Bronchial epithelial cell (primary cell): ENCODE data around the gene PNLIP. TPM values are rescaled to one million over a fixed set of nuclear protein-coding genes. Genes with fewer than 3 reads are reported as not detected.
A peak's percentile ranks its signal among the peaks of the same experiment; 100 is the strongest.

ENCODE experiments used
- DNase-seq: peaks from one replicate; pipeline ENCODE4 v3.0.0-alpha.2; 2010; ENCODE audit warnings: low read depth
- FAIRE-seq: peaks from 2 replicates; lab custom pipeline; 2011; peaks lifted over from hg19 to GRCh38; lab: Jason Lieb, UNC
- H3K27me3 ChIP-seq: 2 replicates; pipeline ENCODE4 v1.5.1; 2011; ENCODE audit warnings: low read length; ENCODE audit not compliant: control insufficient read depth, insufficient read depth
- H3K36me3 ChIP-seq: 2 replicates; pipeline ENCODE4 v1.5.1; 2011; ENCODE audit warnings: low read length; ENCODE audit not compliant: control insufficient read depth, insufficient read depth
- H3K4me3 ChIP-seq: 2 replicates; pipeline ENCODE4 v1.5.1; 2011; ENCODE audit warnings: mild to moderate bottlenecking, low read depth, low read length, control low read depth
- total RNA-seq: library from RNA; depleted of rRNA; stranded (reverse); fragments of >200 nt; gene quantifications from 2 replicates; pipeline ENCODE4 v1.2.1, GENCODE V29; 2014
- TF ChIP-seq, protein P1 (sequence below): IDR thresholded peaks from 2 replicates; pipeline ENCODE4 v1.5.1; 2011; ENCODE audit warnings: mild to moderate bottlenecking, moderate library complexity, low read length, control low read depth, inconsistent platforms; ENCODE audit not compliant: insufficient read depth, severe bottlenecking

The PNLIP gene
- under 0.01 TPM in 2 replicates for total RNA-seq

- DNase-seq: no peak
- no peak for FAIRE-seq
- TF ChIP-seq, protein P1, sequence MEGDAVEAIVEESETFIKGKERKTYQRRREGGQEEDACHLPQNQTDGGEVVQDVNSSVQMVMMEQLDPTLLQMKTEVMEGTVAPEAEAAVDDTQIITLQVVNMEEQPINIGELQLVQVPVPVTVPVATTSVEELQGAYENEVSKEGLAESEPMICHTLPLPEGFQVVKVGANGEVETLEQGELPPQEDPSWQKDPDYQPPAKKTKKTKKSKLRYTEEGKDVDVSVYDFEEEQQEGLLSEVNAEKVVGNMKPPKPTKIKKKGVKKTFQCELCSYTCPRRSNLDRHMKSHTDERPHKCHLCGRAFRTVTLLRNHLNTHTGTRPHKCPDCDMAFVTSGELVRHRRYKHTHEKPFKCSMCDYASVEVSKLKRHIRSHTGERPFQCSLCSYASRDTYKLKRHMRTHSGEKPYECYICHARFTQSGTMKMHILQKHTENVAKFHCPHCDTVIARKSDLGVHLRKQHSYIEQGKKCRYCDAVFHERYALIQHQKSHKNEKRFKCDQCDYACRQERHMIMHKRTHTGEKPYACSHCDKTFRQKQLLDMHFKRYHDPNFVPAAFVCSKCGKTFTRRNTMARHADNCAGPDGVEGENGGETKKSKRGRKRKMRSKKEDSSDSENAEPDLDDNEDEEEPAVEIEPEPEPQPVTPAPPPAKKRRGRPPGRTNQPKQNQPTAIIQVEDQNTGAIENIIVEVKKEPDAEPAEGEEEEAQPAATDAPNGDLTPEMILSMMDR: no peak
- no peaks in the 10 kb centered on the region for H3K27me3 ChIP-seq
- no peak within 1 kb of the TSS for H3K4me3 ChIP-seq
- no peaks in the 10 kb centered on the region for H3K36me3 ChIP-seq
These were observed at the start of gene PNLIP for GRCh38 chr10:116545756-116546155. Gene PNLIP, plus strand, starts transcription at chr10:116545931. Its CDS starts 162 bp downstream, at chr10:116546093.

- H3K4me3 ChIP-seq: no peak overlapping the region
- H3K36me3 ChIP-seq: no peaks in the 10 kb centered on the region
- FAIRE-seq: no peak
- no peak for DNase-seq
- TF ChIP-seq, protein P1: no peak
- no peaks in the 10 kb centered on the region for H3K27me3 ChIP-seq
These were observed 40.9 kb upstream of the PNLIP start for GRCh38 chr10:116504786-116505185.

GRCh38 chr10:116510565-116510964 is 35.2 kb upstream of the PNLIP start:
- H3K4me3 ChIP-seq: no peak overlapping the region
- TF ChIP-seq, protein P1: no peak
- FAIRE-seq: no peak
- H3K27me3 ChIP-seq: no peaks in the 10 kb centered on the region
- DNase-seq: no peak
- H3K36me3 ChIP-seq: no peaks in the 10 kb centered on the region

- TF ChIP-seq, protein P1: no peak
- FAIRE-seq (no peak), DNase-seq (no peak)
- H3K36me3 ChIP-seq: no peaks in the 10 kb centered on the region
- H3K27me3 ChIP-seq: no peaks in the 10 kb centered on the region
- H3K4me3 ChIP-seq: no peak overlapping the region
These were observed 34.4 kb upstream of the PNLIP start for GRCh38 chr10:116511365-116511764.

- Histone ChIP-seq H3K4me3 (no peak overlapping the region), H3K36me3 (no peaks in the 10 kb centered on the region), H3K27me3 (no peaks in the 10 kb centered on the region)
- TF ChIP-seq, protein P1: peak; percentile 58
- no peak for FAIRE-seq
- DNase-seq: peak; percentile 50
These were observed 24.1 kb upstream of the PNLIP start for GRCh38 chr10:116521424-116522290.
